Endodermal cell (in vitro differentiated cells): ENCODE results near the gene RPTOR. TPM values are rescaled to one million over a fixed set of nuclear protein-coding genes. Genes with fewer than 3 reads are reported as not detected.

Experiments
- DNase-seq: peaks from one replicate; pipeline ENCODE4 v3.0.0-alpha.2; 2017
- H3K27ac ChIP-seq: 2 replicates; pipeline ENCODE4 v1.5.1; 2013; ENCODE audit warnings: mild to moderate bottlenecking, low read depth, low read length, moderate library complexity
- H3K27me3 ChIP-seq: 2 replicates; pipeline ENCODE4 v1.6.1; 2013; ENCODE audit warnings: mild to moderate bottlenecking, low read length, moderate library complexity; ENCODE audit not compliant: insufficient read depth, control insufficient read depth, poor library complexity, severe bottlenecking
- H3K36me3 ChIP-seq: 2 replicates; pipeline ENCODE4 v1.7.0; 2013; ENCODE audit warnings: mild to moderate bottlenecking, low read length, moderate library complexity; ENCODE audit not compliant: control insufficient read depth, insufficient read depth
- H3K4me1 ChIP-seq: one replicate; pipeline ENCODE4 v1.7.0; 2013; ENCODE audit warnings: low read length; ENCODE audit not compliant: control insufficient read depth, insufficient read depth
- H3K4me3 ChIP-seq: 2 replicates; pipeline ENCODE4 v1.5.1; 2013; ENCODE audit warnings: mild to moderate bottlenecking, low read length, moderate library complexity
- H3K9ac ChIP-seq: 2 replicates; pipeline ENCODE4 v1.6.1; 2013; ENCODE audit warnings: mild to moderate bottlenecking, low read length, moderate library complexity; ENCODE audit not compliant: poor library complexity, severe bottlenecking; ENCODE audit errors: extremely low read depth
- H3K9me3 ChIP-seq: 2 replicates; pipeline ENCODE4 v1.6.1; 2013; ENCODE audit warnings: mild to moderate bottlenecking, low read length, moderate library complexity; ENCODE audit not compliant: control insufficient read depth
- H3K27ac Mint-ChIP-seq: 2 replicates; pipeline ENCODE4 v1.8.0; 2020; ENCODE audit warnings: mixed read lengths
- H3K27me3 Mint-ChIP-seq: 2 replicates; pipeline ENCODE4 v1.8.0; 2021; ENCODE audit warnings: mild to moderate bottlenecking, mixed read lengths; ENCODE audit not compliant: insufficient read depth
- H3K36me3 Mint-ChIP-seq: 2 replicates; pipeline ENCODE4 v1.8.0; 2020; ENCODE audit warnings: low read depth, mixed read lengths
- H3K4me1 Mint-ChIP-seq: 2 replicates; pipeline ENCODE4 v1.8.0; 2020; ENCODE audit warnings: mixed read lengths
- H3K4me3 Mint-ChIP-seq: 2 replicates; pipeline ENCODE4 v1.8.0; 2020; ENCODE audit warnings: mild to moderate bottlenecking, moderate library complexity, mixed read lengths
- H3K9me3 Mint-ChIP-seq: 2 replicates; pipeline ENCODE4 v1.8.0; 2020; ENCODE audit warnings: mild to moderate bottlenecking, mixed read lengths
- CTCF ChIP-seq: fragments of 200-600 bp; sonication (generic); conservative IDR thresholded peaks from 2 replicates; pipeline ENCODE4 v1.5.0; 2021; ENCODE audit warnings: antibody characterized with exemption, mild to moderate bottlenecking
- WGBS, 2 experiments: methylation state at CpG; one replicate each; pipeline versions ENCODE4 v1.1.5 to v1.1.7; 2013; ENCODE audit warnings: missing lambda C conversion rate in 2 of 2, mixed read lengths in 1 of 2; ENCODE audit not compliant: insufficient coverage in 1 of 2, insufficient read length in 1 of 2; 5-methylcytosine and 5-hydroxymethylcytosine counted together
- total RNA-seq, 2 donors: library from RNA; stranded (reverse); fragmentation: NEBNext Ultra II Directional in 1 of 2; extraction: Animal tissue kit (Norgen Biotek cat#: 25700) in 1 of 2; gene quantifications; 2 replicates in 1 of 2; 3 replicates in 1 of 2; pipeline ENCODE4 v1.2.1, GENCODE V29; 2021

The RPTOR gene
- total RNA-seq, 2 donors from 2014 or later = 45.1 to 53.4 TPM

DNA sequence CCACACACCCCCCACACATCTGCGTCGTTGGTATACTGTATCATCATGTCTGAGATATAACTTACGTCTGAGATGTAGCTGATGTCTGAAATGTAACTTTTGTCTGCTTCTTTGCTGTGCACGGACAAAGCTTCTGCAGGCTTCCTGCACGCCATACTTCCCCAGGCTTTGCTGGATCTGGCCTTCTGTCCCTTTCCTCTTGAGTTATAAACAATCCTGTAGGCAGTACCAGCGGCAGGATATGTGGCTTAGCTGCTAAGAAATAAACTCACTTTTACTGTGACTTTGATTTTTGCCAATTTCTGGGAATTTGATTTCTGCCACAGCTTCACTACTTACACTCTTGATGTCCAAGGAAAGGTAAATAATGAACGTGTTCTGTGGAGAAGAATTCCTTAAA is 184.4 kb downstream of the RPTOR start:
- no peak overlapping the region for H3K4me3 ChIP-seq
- Mint-ChIP-seq H3K4me3 (no peak overlapping the region), H3K36me3 (peaks cover 10% of the 10 kb centered on the region), H3K27me3 (no peaks in the 10 kb centered on the region), H3K9me3 (no peaks in the 10 kb centered on the region), H3K27ac (no peak overlapping the region), H3K4me1 (peaks cover 16% of the 10 kb centered on the region)
- 90 to 95% methylated on average over 6 to 7 of the region's 7 CpGs for WGBS, 2 experiments
- DNase-seq = no peak
- H3K27me3 ChIP-seq = no peaks in the 10 kb centered on the region
- no peak for TF ChIP-seq CTCF
- no peaks in the 10 kb centered on the region for H3K36me3 ChIP-seq
- peaks cover 10% of the 10 kb centered on the region for H3K4me1 ChIP-seq
- H3K9ac ChIP-seq = no peak overlapping the region
- H3K9me3 ChIP-seq = no peaks in the 10 kb centered on the region
- no peak overlapping the region for H3K27ac ChIP-seq

GRCh38 chr17:80729761-80730160 is 185.1 kb downstream of the RPTOR start:
- Mint-ChIP-seq H3K27me3 (no peaks in the 10 kb centered on the region), H3K9me3 (no peaks in the 10 kb centered on the region), H3K36me3 (peaks cover 10% of the 10 kb centered on the region), H3K27ac (peak overlapping the region; percentile 18), H3K4me3 (no peak overlapping the region), H3K4me1 (peaks cover 19% of the 10 kb centered on the region)
- Histone ChIP-seq H3K27me3 (no peaks in the 10 kb centered on the region), H3K4me1 (peaks cover 10% of the 10 kb centered on the region), H3K27ac (no peak overlapping the region), H3K9me3 (no peaks in the 10 kb centered on the region), H3K9ac (no peak overlapping the region), H3K4me3 (no peak overlapping the region), H3K36me3 (peaks cover 1% of the 10 kb centered on the region)
- TF ChIP-seq CTCF = no peak
- WGBS, 2 experiments = 96 to 97% methylated on average over 9 to 10 of the region's 10 CpGs
- no peak for DNase-seq

DNA sequence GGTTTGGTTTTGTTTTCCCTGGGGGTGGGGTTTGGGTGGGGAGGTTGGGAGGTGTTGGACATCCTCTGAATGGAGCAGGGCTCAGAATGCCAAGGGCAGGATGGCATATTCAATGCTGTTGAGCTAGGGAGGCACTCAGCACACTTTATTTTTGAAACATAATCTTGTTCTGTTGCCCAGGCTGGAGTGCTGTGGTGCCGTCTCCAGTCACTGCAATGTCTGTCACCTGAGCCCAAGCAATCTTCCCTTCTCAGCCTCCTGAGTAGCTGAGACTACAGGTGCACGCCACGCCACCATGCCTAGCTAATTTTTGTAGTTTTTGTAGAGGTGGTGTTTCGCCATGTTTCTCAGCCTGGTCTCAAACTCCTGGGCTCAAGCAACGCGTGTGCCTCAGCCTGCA is 186.1 kb downstream of the RPTOR start:
- Histone ChIP-seq H3K27ac (no peak overlapping the region), H3K27me3 (no peaks in the 10 kb centered on the region), H3K36me3 (peaks cover 5% of the 10 kb centered on the region), H3K4me3 (no peak overlapping the region), H3K9ac (no peak overlapping the region), H3K9me3 (no peaks in the 10 kb centered on the region), H3K4me1 (peaks cover 10% of the 10 kb centered on the region)
- Mint-ChIP-seq H3K27me3 (no peaks in the 10 kb centered on the region), H3K4me3 (no peak overlapping the region), H3K9me3 (no peaks in the 10 kb centered on the region), H3K4me1 (peaks cover 19% of the 10 kb centered on the region), H3K27ac (peak overlapping the region; percentile 30), H3K36me3 (peaks cover 10% of the 10 kb centered on the region)
- no peak for DNase-seq
- TF ChIP-seq CTCF = no peak
- WGBS, 2 experiments = 87 to 95% methylated on average over 4 to 6 of the region's 6 CpGs
